Peyer's patch (tissue), 4 donors: Measurements from ENCODE around the gene SLC30A4. TPM values are rescaled to one million over a fixed set of nuclear protein-coding genes. Genes with fewer than 3 reads are reported as not detected.
"Not testable (repeated sequence)": the region's sequence is repeated elsewhere in the genome, so short reads cannot be mapped to it uniquely, and the experiment has no call there.

Experiments
- DNase-seq, 3 donors: peaks; one replicate each; pipeline ENCODE4 v3.0.0-alpha.2; 2017 to 2019
- H3K27ac ChIP-seq, 4 donors: fragments of 200-600 bp; sonication (generic); one replicate each; pipeline ENCODE4 v1.5.1; 2016 to 2019
- H3K27me3 ChIP-seq, 2 donors: fragments of 200-600 bp; sonication (generic); one replicate each; pipeline ENCODE4 v1.5.1; 2019
- H3K36me3 ChIP-seq, 3 donors: fragments of 200-600 bp; sonication (generic); one replicate each; pipeline ENCODE4 v1.5.1; 2016 to 2019
- H3K4me1 ChIP-seq, 4 donors: fragments of 200-600 bp; sonication (generic); one replicate each; pipeline ENCODE4 v1.5.1; 2016 to 2019
- H3K4me3 ChIP-seq, 4 donors: fragments of 200-600 bp; sonication (generic); 1 replicate in 3 of 4; 2 replicates in 1 of 4; pipeline ENCODE4 v1.5.1; 2016 to 2019; ENCODE audit warnings: mild to moderate bottlenecking in 1 of 4
- H3K9me3 ChIP-seq, 4 donors: fragments of 200-600 bp; sonication (generic); one replicate each; pipeline ENCODE4 v1.5.1; 2016 to 2019; ENCODE audit warnings: mild to moderate bottlenecking in 1 of 4
- POLR2A ChIP-seq, 2 donors: fragments of 450-650 bp; IDR thresholded peaks; one replicate each; pipeline ENCODE4 v1.5.1; 2017; ENCODE audit warnings: antibody characterized with exemption in 2 of 2, mild to moderate bottlenecking in 2 of 2, moderate library complexity in 2 of 2
- total RNA-seq, 4 donors: library from RNA; depleted of rRNA; stranded (reverse); fragments of >200 nt; gene quantifications; one replicate each; pipeline ENCODE4 v1.1.0, GENCODE V29; 2016
- TF ChIP-seq, protein P1 (sequence below), 6 experiments: fragments of 450-650 bp in 4 of 6; fragments of 200-600 bp in 2 of 6; sonication (generic) in 1 of 6; IDR thresholded peaks; one replicate each; pipeline ENCODE4 v1.5.1; 2017 to 2019; ENCODE audit warnings: antibody characterized with exemption in 6 of 6, mild to moderate bottlenecking in 3 of 6, moderate library complexity in 1 of 6

The SLC30A4 gene
- total RNA-seq, 4 donors from 2014 or later, result 6.6 to 63.4 (median 42.0) TPM

DNA sequence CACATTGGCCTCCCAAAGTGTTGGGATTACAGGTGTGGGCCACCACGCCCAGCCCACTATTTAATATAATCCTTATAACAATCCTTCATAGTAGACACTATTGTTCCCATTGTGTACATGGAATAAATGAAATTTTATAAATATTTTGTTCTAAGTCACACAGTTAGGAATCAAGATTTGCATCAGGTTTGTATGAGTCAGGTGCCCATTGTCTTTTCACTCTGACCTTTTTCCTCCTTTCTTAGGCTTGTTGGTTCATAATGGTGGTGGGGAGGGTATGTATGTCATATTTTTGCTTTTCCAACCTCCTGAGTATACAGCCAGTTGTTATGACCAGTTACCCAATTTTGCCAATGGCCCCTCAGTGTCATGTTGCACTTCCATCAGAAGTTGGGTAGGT, 18.0 kb upstream of the SLC30A4 start:
- H3K9me3 ChIP-seq, result no peaks in the 10 kb centered on the region
- H3K27ac ChIP-seq, result no peak overlapping the region
- TF ChIP-seq, protein P1, sequence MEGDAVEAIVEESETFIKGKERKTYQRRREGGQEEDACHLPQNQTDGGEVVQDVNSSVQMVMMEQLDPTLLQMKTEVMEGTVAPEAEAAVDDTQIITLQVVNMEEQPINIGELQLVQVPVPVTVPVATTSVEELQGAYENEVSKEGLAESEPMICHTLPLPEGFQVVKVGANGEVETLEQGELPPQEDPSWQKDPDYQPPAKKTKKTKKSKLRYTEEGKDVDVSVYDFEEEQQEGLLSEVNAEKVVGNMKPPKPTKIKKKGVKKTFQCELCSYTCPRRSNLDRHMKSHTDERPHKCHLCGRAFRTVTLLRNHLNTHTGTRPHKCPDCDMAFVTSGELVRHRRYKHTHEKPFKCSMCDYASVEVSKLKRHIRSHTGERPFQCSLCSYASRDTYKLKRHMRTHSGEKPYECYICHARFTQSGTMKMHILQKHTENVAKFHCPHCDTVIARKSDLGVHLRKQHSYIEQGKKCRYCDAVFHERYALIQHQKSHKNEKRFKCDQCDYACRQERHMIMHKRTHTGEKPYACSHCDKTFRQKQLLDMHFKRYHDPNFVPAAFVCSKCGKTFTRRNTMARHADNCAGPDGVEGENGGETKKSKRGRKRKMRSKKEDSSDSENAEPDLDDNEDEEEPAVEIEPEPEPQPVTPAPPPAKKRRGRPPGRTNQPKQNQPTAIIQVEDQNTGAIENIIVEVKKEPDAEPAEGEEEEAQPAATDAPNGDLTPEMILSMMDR (IDR thresholded peaks at IDR 0.05), result no peak
- TF ChIP-seq POLR2A (IDR thresholded peaks at IDR 0.05), result no peak
- H3K36me3 ChIP-seq, result no peaks in the 10 kb centered on the region
- H3K4me1 ChIP-seq, result no peaks in the 10 kb centered on the region
- no peak for DNase-seq
- H3K27me3 ChIP-seq, result no peaks in the 10 kb centered on the region
- no peak overlapping the region for H3K4me3 ChIP-seq

GRCh38 chr15:45539680-45540079, 17.1 kb upstream of the SLC30A4 start:
- no peak for TF ChIP-seq POLR2A (IDR thresholded peaks at IDR 0.05)
- TF ChIP-seq, protein P1 (IDR thresholded peaks at IDR 0.05), result no peak

GRCh38 chr15:45536934-45537333, 14.4 kb upstream of the SLC30A4 start:
- Histone ChIP-seq H3K27me3 (no peaks in the 10 kb centered on the region), H3K4me1 (no peaks in the 10 kb centered on the region), H3K27ac (no peak overlapping the region), H3K36me3 (no peaks in the 10 kb centered on the region), H3K4me3 (no peak overlapping the region), H3K9me3 (no peaks in the 10 kb centered on the region)
- DNase-seq, result no peak
- TF ChIP-seq POLR2A (IDR thresholded peaks at IDR 0.05), result no peak

More at GRCh38 chr15:45539680-45540079, 17.1 kb upstream of the SLC30A4 start:
- Histone ChIP-seq H3K27ac (peak overlapping the region in 1 of 4 donors; percentile 45), H3K36me3 (no peaks in the 10 kb centered on the region), H3K27me3 (no peaks in the 10 kb centered on the region), H3K4me1 (no peaks in the 10 kb centered on the region), H3K4me3 (no peak overlapping the region), H3K9me3 (no peaks in the 10 kb centered on the region)
- DNase-seq, result no peak

- H3K27ac ChIP-seq, result no peak overlapping the region
- TF ChIP-seq, protein P1 (IDR thresholded peaks at IDR 0.05), result no peak
- no peak for TF ChIP-seq POLR2A (IDR thresholded peaks at IDR 0.05)
These were observed 13.0 kb upstream of the SLC30A4 start for GRCh38 chr15:45535486-45536042.

GRCh38 chr15:45534821-45535220, 12.3 kb upstream of the SLC30A4 start:
- no peak for DNase-seq
- Histone ChIP-seq H3K4me3 (no peak overlapping the region), H3K4me1 (no peaks in the 10 kb centered on the region), H3K27me3 (no peaks in the 10 kb centered on the region), H3K9me3 (no peaks in the 10 kb centered on the region), H3K36me3 (no peaks in the 10 kb centered on the region), H3K27ac (no peak overlapping the region)
- TF ChIP-seq, protein P1 (IDR thresholded peaks at IDR 0.05), result no peak
- TF ChIP-seq POLR2A (IDR thresholded peaks at IDR 0.05), result no peak

More at GRCh38 chr15:45535486-45536042, 13.0 kb upstream of the SLC30A4 start:
- H3K9me3 ChIP-seq, result no peaks in the 10 kb centered on the region
- no peaks in the 10 kb centered on the region for H3K36me3 ChIP-seq
- DNase-seq, result no peak
- H3K27me3 ChIP-seq, result no peaks in the 10 kb centered on the region
- no peaks in the 10 kb centered on the region for H3K4me1 ChIP-seq
- H3K4me3 ChIP-seq, result no peak overlapping the region

DNA sequence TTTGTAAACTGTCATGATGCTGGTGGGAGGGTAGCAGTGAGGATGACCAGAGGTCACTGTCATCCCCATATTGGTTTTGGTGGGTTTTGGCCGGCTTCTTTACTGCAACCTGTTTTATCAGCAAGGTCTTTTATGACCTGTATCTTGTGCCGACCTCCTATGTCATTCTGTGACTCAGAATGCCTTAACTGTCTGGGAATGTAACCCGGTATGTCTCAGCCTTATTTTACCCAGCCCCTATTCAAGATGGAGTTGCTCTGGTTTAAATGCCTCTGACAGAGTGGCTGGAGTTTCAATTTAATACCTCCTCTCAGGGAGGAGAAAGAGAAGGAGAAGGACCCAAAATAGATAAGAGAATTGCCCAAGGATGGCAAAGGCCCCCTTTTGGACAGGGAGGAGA, 10.3 kb upstream of the SLC30A4 start:
- DNase-seq, H3K27me3 ChIP-seq: not testable (repeated sequence)

GRCh38 chr15:45529613-45530012, 7.1 kb upstream of the SLC30A4 start:
- no peak overlapping the region for H3K4me3 ChIP-seq
- no peak for DNase-seq
- no peaks in the 10 kb centered on the region for H3K27me3 ChIP-seq
- no peaks in the 10 kb centered on the region for H3K9me3 ChIP-seq
- no peaks in the 10 kb centered on the region for H3K36me3 ChIP-seq
- H3K4me1 ChIP-seq, result peaks cover 0 to 5% (median 0%) of the 10 kb centered on the region in 4 donors
- no peak for TF ChIP-seq POLR2A (IDR thresholded peaks at IDR 0.05)
- TF ChIP-seq, protein P1 (IDR thresholded peaks at IDR 0.05), result no peak
- H3K27ac ChIP-seq, result no peak overlapping the region

More for the DNA sequence above, 10.3 kb upstream of the SLC30A4 start:
- H3K36me3 ChIP-seq, H3K9me3 ChIP-seq, H3K27ac ChIP-seq, H3K4me3 ChIP-seq, H3K4me1 ChIP-seq: not testable (repeated sequence)
